ENCODE results near the gene FGF11.
A peak's percentile ranks its signal among the peaks of the same experiment; 100 is the strongest.

FGF11 gene

DNA sequence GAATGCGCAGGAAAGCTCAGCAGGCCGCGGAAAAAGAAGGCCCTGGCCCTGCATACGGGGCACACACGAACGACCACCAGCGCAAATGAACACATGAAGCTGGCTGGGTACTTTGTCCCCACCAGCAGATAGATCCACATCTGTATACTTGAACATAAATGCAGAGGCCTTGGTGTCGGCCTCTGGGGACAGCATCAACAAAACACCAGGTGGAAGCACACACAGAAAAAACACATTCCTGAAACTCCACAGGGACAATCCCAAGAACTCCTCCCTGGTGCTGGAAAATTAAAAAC, 40.7 kb downstream of the FGF11 start (continued):
- TF ChIP-seq ZNF792 (tag by site-specific recombination; IDR thresholded peaks at IDR 0.05) (no peak), ZNF175 (tag by site-specific recombination; IDR thresholded peaks at IDR 0.05) (no peak), KLF7 (tag by site-specific recombination; IDR thresholded peaks at IDR 0.05; ENCODE audit: borderline replicate concordance) (no peak), TCF7L2 (IDR thresholded peaks at IDR 0.05; ENCODE audit: borderline replicate concordance, low read depth, low read length) (no peak), MYNN (tag by site-specific recombination; IDR thresholded peaks at IDR 0.05; ENCODE audit: borderline replicate concordance) (no peak), ZNF518A (tag by site-specific recombination; conservative IDR thresholded peaks at IDR 0.05; ENCODE audit: low read depth) (no peak), ZSCAN16 (tag by site-specific recombination; IDR thresholded peaks at IDR 0.05) (no peak), ZSCAN5A (tag by site-specific recombination; IDR thresholded peaks at IDR 0.05) (no peak), ZNF174 (tag by site-specific recombination; IDR thresholded peaks at IDR 0.05) (no peak), ZNF585B (tag by site-specific recombination; IDR thresholded peaks at IDR 0.05) (no peak), ZNF501 (tag by site-specific recombination; IDR thresholded peaks at IDR 0.05) (no peak), ZNF664 (tag by site-specific recombination; IDR thresholded peaks at IDR 0.05) (no peak), BCL11A (tag by site-specific recombination; IDR thresholded peaks at IDR 0.05; ENCODE audit: low read depth) (no peak), ZNF626 (tag by site-specific recombination; IDR thresholded peaks at IDR 0.05) (no peak), ZNF311 (tag by site-specific recombination; IDR thresholded peaks at IDR 0.05; ENCODE audit: borderline replicate concordance) (no peak), ZNF138 (tag by site-specific recombination; IDR thresholded peaks at IDR 0.05; ENCODE audit: borderline replicate concordance) (no peak), GLIS2 (tag by site-specific recombination; IDR thresholded peaks at IDR 0.05) (peak; percentile 11; the same call in 1 of the 2 replicates), ZNF335 (tag by site-specific recombination; conservative IDR thresholded peaks at IDR 0.05) (peak; percentile 49; the same call in 1 of the 2 replicates), ZBTB1 (tag by site-specific recombination; IDR thresholded peaks at IDR 0.05) (no peak), ZNF10 (tag by site-specific recombination; IDR thresholded peaks at IDR 0.05) (no peak)
- TF ChIP-seq, protein P1, sequence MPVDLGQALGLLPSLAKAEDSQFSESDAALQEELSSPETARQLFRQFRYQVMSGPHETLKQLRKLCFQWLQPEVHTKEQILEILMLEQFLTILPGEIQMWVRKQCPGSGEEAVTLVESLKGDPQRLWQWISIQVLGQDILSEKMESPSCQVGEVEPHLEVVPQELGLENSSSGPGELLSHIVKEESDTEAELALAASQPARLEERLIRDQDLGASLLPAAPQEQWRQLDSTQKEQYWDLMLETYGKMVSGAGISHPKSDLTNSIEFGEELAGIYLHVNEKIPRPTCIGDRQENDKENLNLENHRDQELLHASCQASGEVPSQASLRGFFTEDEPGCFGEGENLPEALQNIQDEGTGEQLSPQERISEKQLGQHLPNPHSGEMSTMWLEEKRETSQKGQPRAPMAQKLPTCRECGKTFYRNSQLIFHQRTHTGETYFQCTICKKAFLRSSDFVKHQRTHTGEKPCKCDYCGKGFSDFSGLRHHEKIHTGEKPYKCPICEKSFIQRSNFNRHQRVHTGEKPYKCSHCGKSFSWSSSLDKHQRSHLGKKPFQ (tag by site-specific recombination; IDR thresholded peaks at IDR 0.05): 0 out of 2 replicates have a peak, but pooled peaks have one; percentile 53
- TF ChIP-seq, protein P2, sequence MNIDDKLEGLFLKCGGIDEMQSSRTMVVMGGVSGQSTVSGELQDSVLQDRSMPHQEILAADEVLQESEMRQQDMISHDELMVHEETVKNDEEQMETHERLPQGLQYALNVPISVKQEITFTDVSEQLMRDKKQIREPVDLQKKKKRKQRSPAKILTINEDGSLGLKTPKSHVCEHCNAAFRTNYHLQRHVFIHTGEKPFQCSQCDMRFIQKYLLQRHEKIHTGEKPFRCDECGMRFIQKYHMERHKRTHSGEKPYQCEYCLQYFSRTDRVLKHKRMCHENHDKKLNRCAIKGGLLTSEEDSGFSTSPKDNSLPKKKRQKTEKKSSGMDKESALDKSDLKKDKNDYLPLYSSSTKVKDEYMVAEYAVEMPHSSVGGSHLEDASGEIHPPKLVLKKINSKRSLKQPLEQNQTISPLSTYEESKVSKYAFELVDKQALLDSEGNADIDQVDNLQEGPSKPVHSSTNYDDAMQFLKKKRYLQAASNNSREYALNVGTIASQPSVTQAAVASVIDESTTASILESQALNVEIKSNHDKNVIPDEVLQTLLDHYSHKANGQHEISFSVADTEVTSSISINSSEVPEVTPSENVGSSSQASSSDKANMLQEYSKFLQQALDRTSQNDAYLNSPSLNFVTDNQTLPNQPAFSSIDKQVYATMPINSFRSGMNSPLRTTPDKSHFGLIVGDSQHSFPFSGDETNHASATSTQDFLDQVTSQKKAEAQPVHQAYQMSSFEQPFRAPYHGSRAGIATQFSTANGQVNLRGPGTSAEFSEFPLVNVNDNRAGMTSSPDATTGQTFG (tag by site-specific recombination; IDR thresholded peaks at IDR 0.05; ENCODE audit: borderline replicate concordance): no peak
- TF ChIP-seq, protein P3, sequence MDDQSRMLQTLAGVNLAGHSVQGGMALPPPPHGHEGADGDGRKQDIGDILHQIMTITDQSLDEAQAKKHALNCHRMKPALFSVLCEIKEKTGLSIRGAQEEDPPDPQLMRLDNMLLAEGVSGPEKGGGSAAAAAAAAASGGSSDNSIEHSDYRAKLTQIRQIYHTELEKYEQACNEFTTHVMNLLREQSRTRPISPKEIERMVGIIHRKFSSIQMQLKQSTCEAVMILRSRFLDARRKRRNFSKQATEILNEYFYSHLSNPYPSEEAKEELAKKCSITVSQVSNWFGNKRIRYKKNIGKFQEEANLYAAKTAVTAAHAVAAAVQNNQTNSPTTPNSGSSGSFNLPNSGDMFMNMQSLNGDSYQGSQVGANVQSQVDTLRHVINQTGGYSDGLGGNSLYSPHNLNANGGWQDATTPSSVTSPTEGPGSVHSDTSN (CRISPR knock-in tag; IDR thresholded peaks at IDR 0.05): no peak
- TF ChIP-seq, protein P4, sequence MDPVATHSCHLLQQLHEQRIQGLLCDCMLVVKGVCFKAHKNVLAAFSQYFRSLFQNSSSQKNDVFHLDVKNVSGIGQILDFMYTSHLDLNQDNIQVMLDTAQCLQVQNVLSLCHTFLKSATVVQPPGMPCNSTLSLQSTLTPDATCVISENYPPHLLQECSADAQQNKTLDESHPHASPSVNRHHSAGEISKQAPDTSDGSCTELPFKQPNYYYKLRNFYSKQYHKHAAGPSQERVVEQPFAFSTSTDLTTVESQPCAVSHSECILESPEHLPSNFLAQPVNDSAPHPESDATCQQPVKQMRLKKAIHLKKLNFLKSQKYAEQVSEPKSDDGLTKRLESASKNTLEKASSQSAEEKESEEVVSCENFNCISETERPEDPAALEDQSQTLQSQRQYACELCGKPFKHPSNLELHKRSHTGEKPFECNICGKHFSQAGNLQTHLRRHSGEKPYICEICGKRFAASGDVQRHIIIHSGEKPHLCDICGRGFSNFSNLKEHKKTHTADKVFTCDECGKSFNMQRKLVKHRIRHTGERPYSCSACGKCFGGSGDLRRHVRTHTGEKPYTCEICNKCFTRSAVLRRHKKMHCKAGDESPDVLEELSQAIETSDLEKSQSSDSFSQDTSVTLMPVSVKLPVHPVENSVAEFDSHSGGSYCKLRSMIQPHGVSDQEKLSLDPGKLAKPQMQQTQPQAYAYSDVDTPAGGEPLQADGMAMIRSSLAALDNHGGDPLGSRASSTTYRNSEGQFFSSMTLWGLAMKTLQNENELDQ (tag by site-specific recombination; IDR thresholded peaks at IDR 0.05; ENCODE audit: low read depth): no peak
